ENCODE measurements around the gene PAXIP1.

The PAXIP1 gene

GRCh38 chr7:154902600-154903082, 100.3 kb downstream of the PAXIP1 start:
- WGBS, 2 donors (ENCODE audit: extremely low coverage in 2 of 2, insufficient read length in 2 of 2, insufficient replicate concordance in 1 of 2): no CpG with 5 or more reads among the region's 6 CpGs

GRCh38 chr7:154899862-154900261, 103.1 kb downstream of the PAXIP1 start:
- Histone ChIP-seq H3K9ac (ENCODE audit: low read depth, low read length, poor library complexity) (no peak overlapping the region), H3K23ac (ENCODE audit: low read depth, low read length, poor library complexity) (no peak overlapping the region), H2AK5ac (ENCODE audit: low read depth, low read length) (no peak overlapping the region), H2AFZ (ENCODE audit: low read length) (no peak overlapping the region), H3K4me2 (ENCODE audit: insufficient read depth, low read length, poor library complexity, severe bottlenecking) (no peak overlapping the region), H3K79me1 (ENCODE audit: low read depth, low read length) (no peaks in the 10 kb centered on the region), H4K8ac (ENCODE audit: low read depth, low read length) (no peak overlapping the region), H3K14ac (ENCODE audit: low read length) (no peak overlapping the region), H3K36me3 (replicated peaks in 1 of 2; ENCODE audit: control insufficient read depth in 2 of 2, insufficient read depth in 2 of 2, low read length in 2 of 2) (no peaks in the 10 kb centered on the region), H4K91ac (ENCODE audit: low read depth, low read length, poor library complexity) (no peak overlapping the region), H3K4ac (ENCODE audit: low read length) (no peak overlapping the region), H2BK15ac (ENCODE audit: low read length) (no peak overlapping the region), H2BK120ac (ENCODE audit: low read depth, low read length) (no peak overlapping the region), H2BK12ac (ENCODE audit: low read length) (no peak overlapping the region), H3K4me1 (ENCODE audit: control insufficient read depth in 2 of 2, insufficient read depth in 1 of 2, low read depth in 1 of 2, low read length in 2 of 2) (peaks cover 0 to 9% of the 10 kb centered on the region in 2 donors), H3K18ac (ENCODE audit: low read length) (no peak overlapping the region), H3K9me3 (replicated peaks in 1 of 2; ENCODE audit: control insufficient read depth in 2 of 2, insufficient read depth in 1 of 2, low read depth in 1 of 2, low read length in 2 of 2) (no peaks in the 10 kb centered on the region), H3K27me3 (ENCODE audit: control insufficient read depth in 3 of 3, insufficient read depth in 3 of 3, low read depth in 1 of 3, low read length in 3 of 3) (peaks cover 0 to 6% (median 0%) of the 10 kb centered on the region in 3 experiments), H3K27ac (replicated peaks; ENCODE audit: low read length) (no peak overlapping the region), H2BK5ac (ENCODE audit: low read length) (no peak overlapping the region), H3K4me3 (ENCODE audit: low read length in 2 of 2) (no peak overlapping the region)
- WGBS, 2 donors (ENCODE audit: extremely low coverage in 2 of 2, insufficient read length in 2 of 2, insufficient replicate concordance in 1 of 2): no CpG with 5 or more reads among the region's 5 CpGs
- no peak for DNase-seq (ENCODE audit: low spot score)

More at GRCh38 chr7:154902600-154903082, 100.3 kb downstream of the PAXIP1 start:
- no peak overlapping the region for H2BK12ac ChIP-seq (ENCODE audit: low read length)
- H3K23ac ChIP-seq (ENCODE audit: low read depth, low read length, poor library complexity): no peak overlapping the region
- no peak overlapping the region for H3K4me3 ChIP-seq (ENCODE audit: low read length in 2 of 2)
- no peak overlapping the region for H2BK15ac ChIP-seq (ENCODE audit: low read length)
- no peak overlapping the region for H3K9ac ChIP-seq (ENCODE audit: low read depth, low read length, poor library complexity)
- no peak overlapping the region for H3K18ac ChIP-seq (ENCODE audit: low read length)
- no peak overlapping the region for H4K8ac ChIP-seq (ENCODE audit: low read depth, low read length)
- H3K27me3 ChIP-seq (ENCODE audit: control insufficient read depth in 3 of 3, insufficient read depth in 3 of 3, low read depth in 1 of 3, low read length in 3 of 3): peaks cover 0 to 3% (median 0%) of the 10 kb centered on the region in 3 experiments
- DNase-seq (ENCODE audit: low spot score): no peak
- H3K4me1 ChIP-seq (ENCODE audit: control insufficient read depth in 2 of 2, insufficient read depth in 1 of 2, low read depth in 1 of 2, low read length in 2 of 2): peaks cover 0 to 9% of the 10 kb centered on the region in 2 donors
- H3K14ac ChIP-seq (ENCODE audit: low read length): no peak overlapping the region
- no peaks in the 10 kb centered on the region for H3K36me3 ChIP-seq (replicated peaks in 1 of 2; ENCODE audit: control insufficient read depth in 2 of 2, insufficient read depth in 2 of 2, low read length in 2 of 2)
- H3K27ac ChIP-seq (replicated peaks; ENCODE audit: low read length): no peak overlapping the region
- no peak overlapping the region for H3K4ac ChIP-seq (ENCODE audit: low read length)
- H3K9me3 ChIP-seq (replicated peaks in 1 of 2; ENCODE audit: control insufficient read depth in 2 of 2, insufficient read depth in 1 of 2, low read depth in 1 of 2, low read length in 2 of 2): peaks cover 0 to 2% of the 10 kb centered on the region in 2 donors
- no peaks in the 10 kb centered on the region for H3K79me1 ChIP-seq (ENCODE audit: low read depth, low read length)
- H2AFZ ChIP-seq (ENCODE audit: low read length): no peak overlapping the region
- no peak overlapping the region for H2BK5ac ChIP-seq (ENCODE audit: low read length)
- H2AK5ac ChIP-seq (ENCODE audit: low read depth, low read length): no peak overlapping the region
- no peak overlapping the region for H4K91ac ChIP-seq (ENCODE audit: low read depth, low read length, poor library complexity)
- H2BK120ac ChIP-seq (ENCODE audit: low read depth, low read length): no peak overlapping the region
- H3K4me2 ChIP-seq (ENCODE audit: insufficient read depth, low read length, poor library complexity, severe bottlenecking): no peak overlapping the region

- no peak overlapping the region for H2BK12ac ChIP-seq (ENCODE audit: low read length)
- peaks cover 0 to 9% of the 10 kb centered on the region in 2 donors for H3K4me1 ChIP-seq (ENCODE audit: control insufficient read depth in 2 of 2, insufficient read depth in 1 of 2, low read depth in 1 of 2, low read length in 2 of 2)
- no peaks in the 10 kb centered on the region for H3K9me3 ChIP-seq (replicated peaks in 1 of 2; ENCODE audit: control insufficient read depth in 2 of 2, insufficient read depth in 1 of 2, low read depth in 1 of 2, low read length in 2 of 2)
- H3K4ac ChIP-seq (ENCODE audit: low read length): no peak overlapping the region
- H3K9ac ChIP-seq (ENCODE audit: low read depth, low read length, poor library complexity): no peak overlapping the region
- no peaks in the 10 kb centered on the region for H3K36me3 ChIP-seq (replicated peaks in 1 of 2; ENCODE audit: control insufficient read depth in 2 of 2, insufficient read depth in 2 of 2, low read length in 2 of 2)
- H3K4me2 ChIP-seq (ENCODE audit: insufficient read depth, low read length, poor library complexity, severe bottlenecking): no peak overlapping the region
- H4K91ac ChIP-seq (ENCODE audit: low read depth, low read length, poor library complexity): no peak overlapping the region
- DNase-seq (ENCODE audit: low spot score): no peak
- peak overlapping the region; percentile 19 for H2BK15ac ChIP-seq (ENCODE audit: low read length)
- peak overlapping the region; percentile 89 for H2AK5ac ChIP-seq (ENCODE audit: low read depth, low read length)
- no peak overlapping the region for H3K14ac ChIP-seq (ENCODE audit: low read length)
- WGBS, 2 donors (ENCODE audit: extremely low coverage in 2 of 2, insufficient read length in 2 of 2, insufficient replicate concordance in 1 of 2): no CpG with 5 or more reads among the region's 24 CpGs
- no peak overlapping the region for H4K8ac ChIP-seq (ENCODE audit: low read depth, low read length)
- peak overlapping the region; percentile 65 for H3K23ac ChIP-seq (ENCODE audit: low read depth, low read length, poor library complexity)
- H3K79me1 ChIP-seq (ENCODE audit: low read depth, low read length): no peaks in the 10 kb centered on the region
- no peak overlapping the region for H2AFZ ChIP-seq (ENCODE audit: low read length)
- no peak overlapping the region for H3K18ac ChIP-seq (ENCODE audit: low read length)
- H3K4me3 ChIP-seq (ENCODE audit: low read length in 2 of 2): peak overlapping the region in 1 of 2 donors; percentile 45
- H2BK120ac ChIP-seq (ENCODE audit: low read depth, low read length): no peak overlapping the region
- peaks cover 0 to 6% (median 0%) of the 10 kb centered on the region in 3 experiments for H3K27me3 ChIP-seq (ENCODE audit: control insufficient read depth in 3 of 3, insufficient read depth in 3 of 3, low read depth in 1 of 3, low read length in 3 of 3)
- no peak overlapping the region for H2BK5ac ChIP-seq (ENCODE audit: low read length)
- H3K27ac ChIP-seq (replicated peaks; ENCODE audit: low read length): no peak overlapping the region
These were observed 103.7 kb downstream of the PAXIP1 start for GRCh38 chr7:154898973-154899855.

GRCh38 chr7:154896076-154896475, 106.8 kb downstream of the PAXIP1 start:
- no peak overlapping the region for H3K27ac ChIP-seq (replicated peaks; ENCODE audit: low read length)
- no CpG with 5 or more reads among the region's 11 CpGs for WGBS, 2 donors (ENCODE audit: extremely low coverage in 2 of 2, insufficient read length in 2 of 2, insufficient replicate concordance in 1 of 2)

More at GRCh38 chr7:154896076-154896475, 106.8 kb downstream of the PAXIP1 start:
- H2AK5ac ChIP-seq (ENCODE audit: low read depth, low read length): peak overlapping the region; percentile 16
- H3K36me3 ChIP-seq (replicated peaks in 1 of 2; ENCODE audit: control insufficient read depth in 2 of 2, insufficient read depth in 2 of 2, low read length in 2 of 2): no peaks in the 10 kb centered on the region
- no peaks in the 10 kb centered on the region for H3K9me3 ChIP-seq (replicated peaks in 1 of 2; ENCODE audit: control insufficient read depth in 2 of 2, insufficient read depth in 1 of 2, low read depth in 1 of 2, low read length in 2 of 2)
- no peak overlapping the region for H4K91ac ChIP-seq (ENCODE audit: low read depth, low read length, poor library complexity)
- no peak overlapping the region for H2AFZ ChIP-seq (ENCODE audit: low read length)
- no peak overlapping the region for H2BK15ac ChIP-seq (ENCODE audit: low read length)
- no peak for DNase-seq (ENCODE audit: low spot score)
- no peak overlapping the region for H3K18ac ChIP-seq (ENCODE audit: low read length)
- no peak overlapping the region for H3K4me2 ChIP-seq (ENCODE audit: insufficient read depth, low read length, poor library complexity, severe bottlenecking)
- peaks cover 0 to 13% (median 0%) of the 10 kb centered on the region in 3 experiments for H3K27me3 ChIP-seq (ENCODE audit: control insufficient read depth in 3 of 3, insufficient read depth in 3 of 3, low read depth in 1 of 3, low read length in 3 of 3)
- H2BK5ac ChIP-seq (ENCODE audit: low read length): no peak overlapping the region
- H2BK12ac ChIP-seq (ENCODE audit: low read length): no peak overlapping the region
- H3K4ac ChIP-seq (ENCODE audit: low read length): no peak overlapping the region
- H3K4me1 ChIP-seq (ENCODE audit: control insufficient read depth in 2 of 2, insufficient read depth in 1 of 2, low read depth in 1 of 2, low read length in 2 of 2): peaks cover 0 to 4% of the 10 kb centered on the region in 2 donors
- no peak overlapping the region for H3K9ac ChIP-seq (ENCODE audit: low read depth, low read length, poor library complexity)
- H3K14ac ChIP-seq (ENCODE audit: low read length): no peak overlapping the region
- H4K8ac ChIP-seq (ENCODE audit: low read depth, low read length): no peak overlapping the region
- no peak overlapping the region for H2BK120ac ChIP-seq (ENCODE audit: low read depth, low read length)
- no peak overlapping the region for H3K4me3 ChIP-seq (ENCODE audit: low read length in 2 of 2)
- no peak overlapping the region for H3K23ac ChIP-seq (ENCODE audit: low read depth, low read length, poor library complexity)
- H3K79me1 ChIP-seq (ENCODE audit: low read depth, low read length): no peaks in the 10 kb centered on the region

Data from neuronal stem cell (in vitro differentiated cells).